Activated CD8-positive, alpha-beta T cell treated with anti-CD3 and anti-CD28 coated beads for 36 hours (primary cell): ENCODE results near the gene CATSPERD. TPM values are rescaled to one million over a fixed set of nuclear protein-coding genes. Genes with fewer than 3 reads are reported as not detected.
"Not testable (repeated sequence)": the region's sequence is repeated elsewhere in the genome, so short reads cannot be mapped to it uniquely, and the experiment has no call there.

ENCODE experiments used
- ATAC-seq: fragments of 200-7000 bp; cut with Tn5 transposase; one replicate; pipeline ENCODE4 v1.10.0; 2021; ENCODE audit warnings: mild to moderate bottlenecking, moderate library complexity
- CTCF ChIA-PET: fragments of 350-600 bp; sonication (Branson Sonifier 250); formaldehyde crosslinking; loops from one replicate; lab custom pipeline; 2021; ENCODE audit warnings: antibody characterized with exemption; lab: Charles Lee
- POLR2A ChIA-PET: fragments of 350-600 bp; sonication (Branson Sonifier 250); formaldehyde crosslinking; loops from one replicate; lab custom pipeline; 2021; ENCODE audit warnings: antibody characterized with exemption; lab: Charles Lee
- DNase-seq: peaks from one replicate; pipeline ENCODE4 v3.0.0-alpha.2; 2020
- H3K27ac Mint-ChIP-seq: one replicate; pipeline ENCODE4 v1.8.0; 2021; ENCODE audit warnings: mild to moderate bottlenecking, mixed read lengths
- H3K27me3 Mint-ChIP-seq: one replicate; pipeline ENCODE4 v1.8.0; 2021; ENCODE audit warnings: mixed read lengths
- H3K36me3 Mint-ChIP-seq: one replicate; pipeline ENCODE4 v1.8.0; 2021; ENCODE audit warnings: low read depth, mixed read lengths
- H3K4me1 Mint-ChIP-seq: one replicate; pipeline ENCODE4 v1.8.0; 2021; ENCODE audit warnings: low read depth, mixed read lengths
- H3K4me3 Mint-ChIP-seq: one replicate; pipeline ENCODE4 v1.8.0; 2021; ENCODE audit warnings: mild to moderate bottlenecking, moderate library complexity, mixed read lengths
- H3K9me3 Mint-ChIP-seq: one replicate; pipeline ENCODE4 v1.8.0; 2021; ENCODE audit warnings: mixed read lengths
- intact Hi-C: fragments of 100-400 bp; cut with micrococcal nuclease; formaldehyde crosslinking; loops from one replicate; pipeline ENCODE4 v1.10.0; 2022
- total RNA-seq, 2 experiments: library from RNA; stranded (reverse); gene quantifications; one replicate each; pipeline ENCODE4 v1.2.3, GENCODE V29; 2021
- TF ChIP-seq, protein P1 (sequence below): fragments of 200-600 bp; IDR thresholded peaks from one replicate; pipeline ENCODE4 v1.8.0; 2022; ENCODE audit warnings: antibody characterized with exemption, mild to moderate bottlenecking

CATSPERD gene
- total RNA-seq, 2 experiments from 2014 or later, result not detected

DNA sequence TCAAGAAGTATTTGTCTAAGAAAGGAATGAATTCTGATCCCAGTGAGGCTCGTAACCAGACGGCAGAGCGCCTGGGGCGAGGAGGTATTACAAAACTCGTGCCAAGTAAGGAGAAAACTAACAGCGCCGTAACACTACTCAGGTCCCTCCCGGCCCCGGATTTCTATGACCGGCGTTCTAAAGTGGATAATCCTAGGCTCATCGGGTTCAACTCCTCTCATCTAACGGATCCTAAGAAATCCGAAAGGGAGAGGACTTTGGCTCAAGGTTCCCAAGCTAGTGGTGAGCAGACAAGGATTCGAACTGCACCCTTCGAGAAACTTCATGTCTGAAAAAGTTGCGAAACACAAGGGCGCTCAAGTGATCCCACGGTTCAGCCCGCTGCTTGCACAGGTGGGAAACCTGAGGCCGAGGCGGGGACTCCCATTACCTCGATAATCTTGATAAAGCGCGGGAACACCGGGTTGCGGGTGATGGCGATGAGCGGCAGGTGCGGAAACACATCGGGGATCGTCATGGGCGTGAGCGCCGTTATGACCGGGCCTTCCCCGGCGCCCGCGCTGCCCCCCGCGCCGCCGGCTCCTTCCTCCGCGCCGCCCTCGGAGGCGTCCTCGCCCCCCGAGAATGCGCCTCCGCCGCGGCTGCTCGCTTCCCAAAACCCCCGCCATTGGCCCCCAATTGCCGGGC is 1.0 kb upstream of the CATSPERD start:
- Mint-ChIP-seq H3K9me3 (no peaks in the 10 kb centered on the region), H3K27me3 (no peaks in the 10 kb centered on the region), H3K27ac (peak overlapping the region; percentile 97), H3K36me3 (peaks cover 32% of the 10 kb centered on the region), H3K4me3 (peak overlapping the region; percentile 92), H3K4me1 (peaks cover 24% of the 10 kb centered on the region)
- POLR2A ChIA-PET, result interaction anchor here (0.6 to 18.8 kb wide), 14 partner anchors 8 to 373 kb away, joined by 3 to 516 read pairs (median 6); partner anchors contain the start of genes DUS3L, HSD11B1L, NDUFA11 and PRR22
- ATAC-seq (no peak), DNase-seq (peak; percentile 63)
- TF ChIP-seq, protein P1, sequence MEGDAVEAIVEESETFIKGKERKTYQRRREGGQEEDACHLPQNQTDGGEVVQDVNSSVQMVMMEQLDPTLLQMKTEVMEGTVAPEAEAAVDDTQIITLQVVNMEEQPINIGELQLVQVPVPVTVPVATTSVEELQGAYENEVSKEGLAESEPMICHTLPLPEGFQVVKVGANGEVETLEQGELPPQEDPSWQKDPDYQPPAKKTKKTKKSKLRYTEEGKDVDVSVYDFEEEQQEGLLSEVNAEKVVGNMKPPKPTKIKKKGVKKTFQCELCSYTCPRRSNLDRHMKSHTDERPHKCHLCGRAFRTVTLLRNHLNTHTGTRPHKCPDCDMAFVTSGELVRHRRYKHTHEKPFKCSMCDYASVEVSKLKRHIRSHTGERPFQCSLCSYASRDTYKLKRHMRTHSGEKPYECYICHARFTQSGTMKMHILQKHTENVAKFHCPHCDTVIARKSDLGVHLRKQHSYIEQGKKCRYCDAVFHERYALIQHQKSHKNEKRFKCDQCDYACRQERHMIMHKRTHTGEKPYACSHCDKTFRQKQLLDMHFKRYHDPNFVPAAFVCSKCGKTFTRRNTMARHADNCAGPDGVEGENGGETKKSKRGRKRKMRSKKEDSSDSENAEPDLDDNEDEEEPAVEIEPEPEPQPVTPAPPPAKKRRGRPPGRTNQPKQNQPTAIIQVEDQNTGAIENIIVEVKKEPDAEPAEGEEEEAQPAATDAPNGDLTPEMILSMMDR, result no peak
- intact Hi-C loops, result no loop called here
- CTCF ChIA-PET, result interaction anchor here (0.6 to 2.8 kb wide), 8 partner anchors 7 to 184 kb away, joined by 3 to 23 read pairs (median 6); partner anchors contain the start of genes NDUFA11, RPL36, SAFB and SAFB2

DNA sequence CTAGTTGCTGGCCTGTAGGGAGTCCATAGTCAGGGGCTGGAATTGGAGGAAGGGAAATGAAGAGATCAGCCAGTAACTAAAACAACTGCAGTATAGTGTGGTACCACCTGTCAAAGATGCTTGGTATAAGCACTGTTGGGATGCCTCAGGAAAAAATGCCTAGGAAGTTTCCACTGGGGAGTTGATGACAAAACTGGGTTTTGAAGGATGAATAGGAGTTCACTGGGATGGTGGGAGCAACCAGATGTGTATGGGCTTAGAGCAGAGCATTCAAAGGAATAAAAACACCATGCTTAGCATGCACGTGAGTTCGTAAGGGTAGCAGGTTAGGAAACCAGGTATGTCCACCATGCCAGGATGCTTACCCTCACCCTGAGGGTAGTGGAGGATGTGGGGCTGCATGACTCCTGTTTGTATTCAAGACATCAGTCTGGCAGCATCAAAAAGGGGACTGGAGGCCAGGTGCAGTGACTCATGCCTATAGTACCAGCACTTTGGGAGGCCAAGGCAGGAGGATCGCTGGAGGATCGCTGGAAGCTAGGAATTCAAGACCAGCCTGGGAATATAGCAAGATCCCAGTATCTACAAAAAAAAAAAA is 7.1 kb downstream of the CATSPERD start:
- Mint-ChIP-seq H3K9me3 (no peaks in the 10 kb centered on the region), H3K27ac (no peak overlapping the region), H3K36me3 (no peaks in the 10 kb centered on the region), H3K27me3 (peaks cover 4% of the 10 kb centered on the region), H3K4me3 (no peak overlapping the region), H3K4me1 (no peaks in the 10 kb centered on the region)
- DNase-seq (no peak), ATAC-seq (no peak)
- POLR2A ChIA-PET, result no interaction called here
- TF ChIP-seq, protein P1, result no peak
- CTCF ChIA-PET, result interaction anchor here (0.8 kb wide), 1 partner anchor 76 kb away, joined by 3 read pairs; no protein-coding TSS in a partner anchor
- intact Hi-C loops, result no loop called here

DNA sequence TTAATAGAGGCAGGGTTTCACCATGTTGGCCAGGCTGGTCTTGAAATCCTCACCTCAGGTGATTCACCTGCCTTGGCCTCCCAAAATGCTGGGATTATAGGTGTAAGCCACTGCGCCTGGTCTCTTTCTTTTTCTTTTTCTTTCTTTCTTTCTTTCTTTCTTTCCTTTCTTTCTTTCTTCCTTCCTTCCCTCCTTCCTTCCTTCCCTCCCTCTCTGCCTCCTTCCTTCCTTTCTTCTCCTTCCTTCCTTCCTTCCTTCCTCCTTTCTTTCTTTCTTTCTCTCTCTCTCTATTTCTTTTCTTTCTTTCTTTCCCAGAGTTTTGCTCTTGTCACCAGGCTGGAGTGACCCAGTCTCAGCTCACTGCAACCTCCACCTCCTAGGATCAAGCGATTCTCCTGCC is 12.7 kb downstream of the CATSPERD start:
- ATAC-seq, H3K4me3 Mint-ChIP-seq, H3K27me3 Mint-ChIP-seq, DNase-seq, CTCF ChIA-PET, H3K4me1 Mint-ChIP-seq, intact Hi-C loops, H3K9me3 Mint-ChIP-seq, H3K36me3 Mint-ChIP-seq, H3K27ac Mint-ChIP-seq: not testable (repeated sequence)
- POLR2A ChIA-PET, result interaction anchor here (2.2 kb wide), 1 partner anchor 15 kb away, joined by 6 read pairs; no protein-coding TSS in a partner anchor

DNA sequence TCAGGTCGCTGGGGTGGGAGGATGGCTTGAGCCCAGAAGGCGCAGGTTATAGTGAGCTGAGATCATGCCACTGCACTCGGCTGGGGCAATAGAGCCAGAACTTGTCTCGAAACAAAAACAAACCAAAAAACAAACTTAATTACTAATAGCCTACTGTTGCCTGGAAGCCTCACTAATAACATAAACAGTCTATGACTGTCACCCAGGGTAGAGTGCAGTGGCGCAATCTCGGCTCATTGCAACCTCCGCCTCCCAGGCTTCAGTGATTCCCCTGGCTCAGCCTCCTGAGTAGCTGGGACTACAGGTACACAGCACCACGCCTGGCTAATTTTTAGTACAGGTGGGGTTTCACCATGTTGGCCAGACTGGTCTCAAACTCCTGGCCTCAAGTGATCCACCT is 18.0 kb downstream of the CATSPERD start:
- no peak for ATAC-seq
- DNase-seq, result no peak
- ChIA-PET CTCF (interaction anchor here (0.6 kb wide), 1 partner anchor 475 kb away, joined by 4 read pairs; no protein-coding TSS in a partner anchor), POLR2A (no interaction called here)
- intact Hi-C loops, result no loop called here
- TF ChIP-seq, protein P1, result no peak
- Mint-ChIP-seq H3K27me3 (peaks cover 5% of the 10 kb centered on the region), H3K4me3 (no peak overlapping the region), H3K4me1 (no peaks in the 10 kb centered on the region), H3K27ac (no peak overlapping the region), H3K9me3 (no peaks in the 10 kb centered on the region), H3K36me3 (no peaks in the 10 kb centered on the region)

DNA sequence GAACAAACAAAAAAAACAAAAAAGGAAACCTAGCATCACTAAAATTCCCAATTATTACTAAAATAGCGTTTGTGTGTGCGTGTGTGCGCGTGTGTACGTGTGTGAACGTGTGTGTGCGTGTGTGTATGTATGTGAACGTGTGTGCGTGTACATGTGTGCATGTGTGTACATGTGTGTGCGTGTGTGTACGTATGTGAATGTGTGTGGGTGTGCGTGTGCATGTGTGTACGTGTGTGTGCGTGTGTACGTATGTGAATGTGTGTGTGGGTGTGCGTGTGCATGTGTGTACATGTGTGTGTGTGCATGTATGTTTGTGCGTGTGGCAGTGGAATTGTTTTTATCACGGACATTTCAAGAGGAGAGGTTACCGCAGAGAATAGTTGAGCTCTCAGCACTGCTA is 21.6 kb downstream of the CATSPERD start:
- CTCF ChIA-PET, result interaction anchor here (1.3 kb wide), 1 partner anchor 52 kb away, joined by 3 read pairs; no protein-coding TSS in a partner anchor
- TF ChIP-seq, protein P1, result no peak
- no peaks in the 10 kb centered on the region for H3K36me3 Mint-ChIP-seq
- H3K9me3 Mint-ChIP-seq, result no peaks in the 10 kb centered on the region
- no peak for ATAC-seq
- intact Hi-C loops, result no loop called here
- peaks cover 2% of the 10 kb centered on the region for H3K27me3 Mint-ChIP-seq
- H3K4me1 Mint-ChIP-seq, result no peaks in the 10 kb centered on the region
- POLR2A ChIA-PET, result interaction anchor here (0.6 kb wide), 1 partner anchor 24 kb away, joined by 3 read pairs; no protein-coding TSS in a partner anchor
- no peak for DNase-seq
- H3K27ac Mint-ChIP-seq, result no peak overlapping the region
- H3K4me3 Mint-ChIP-seq, result no peak overlapping the region
